Measurements from ENCODE around the gene PPP3CA.
"Not testable (repeated sequence)": the region's sequence is repeated elsewhere in the genome, so short reads cannot be mapped to it uniquely, and the experiment has no call there.

The PPP3CA gene

GRCh38 chr4:101148551-101148950, 198.8 kb downstream of the PPP3CA start:
- no peak for DNase-seq (ENCODE audit: extremely low read depth in 1 of 2, low read depth in 1 of 2)

DNA sequence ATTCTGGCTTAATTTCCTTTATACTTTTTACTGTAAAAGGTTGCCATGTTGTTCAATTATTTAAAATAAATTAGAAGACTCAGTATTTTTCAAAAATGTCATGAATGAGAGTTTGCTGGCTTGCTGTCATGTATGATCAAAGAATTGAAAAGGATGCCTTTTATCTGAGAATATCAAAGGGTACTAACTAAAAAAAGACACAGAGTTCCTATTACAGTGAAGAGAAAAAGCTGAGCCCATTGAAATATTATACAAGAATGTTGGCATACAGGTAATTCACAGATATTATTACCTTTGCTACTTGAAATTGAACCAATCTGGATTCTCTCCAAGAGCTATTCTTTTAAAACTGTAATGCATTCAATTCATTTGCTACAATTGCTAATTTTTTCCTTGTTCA, 200.0 kb downstream of the PPP3CA start:
- DNase-seq (ENCODE audit: extremely low read depth in 1 of 2, low read depth in 1 of 2): no peak

DNA sequence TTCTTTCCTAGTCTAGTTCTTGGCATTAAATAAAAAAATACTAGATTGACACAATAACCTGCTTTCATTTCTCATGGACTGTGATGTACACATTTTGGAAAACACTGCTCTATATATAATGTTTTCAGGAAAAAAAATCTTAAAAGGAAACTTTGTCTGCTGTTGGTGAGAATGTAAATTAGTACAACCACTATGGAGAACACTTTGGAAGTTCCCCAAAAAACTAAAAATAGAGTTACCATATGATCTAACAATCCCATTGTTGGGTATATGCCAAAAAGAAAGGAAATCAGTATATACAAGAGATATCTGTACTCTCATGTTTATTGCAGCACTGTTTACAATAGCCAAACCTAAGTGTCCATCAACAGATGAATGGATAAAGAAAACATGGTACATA, 202.3 kb downstream of the PPP3CA start:
- DNase-seq (ENCODE audit: extremely low read depth in 1 of 2, low read depth in 1 of 2): no peak

DNA sequence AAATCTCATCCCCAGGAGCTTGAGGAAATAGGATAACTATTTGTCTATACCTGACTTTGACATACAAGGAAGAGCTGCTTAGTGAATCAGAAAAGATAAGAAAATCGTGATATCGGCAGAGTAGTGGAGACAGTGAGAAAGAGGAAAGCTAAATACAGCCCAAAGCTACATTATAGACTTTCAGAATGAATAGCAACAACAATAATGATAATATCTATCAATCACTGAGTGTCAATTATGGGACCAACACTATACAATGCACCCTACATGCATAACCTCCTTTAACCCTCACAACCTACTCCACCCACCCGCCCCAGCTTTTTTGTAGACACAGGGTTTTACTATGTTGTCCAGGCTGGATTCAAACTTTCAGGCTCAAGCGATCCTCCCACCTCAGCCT, 205.1 kb downstream of the PPP3CA start:
- no peak for DNase-seq (ENCODE audit: extremely low read depth in 1 of 2, low read depth in 1 of 2)

DNA sequence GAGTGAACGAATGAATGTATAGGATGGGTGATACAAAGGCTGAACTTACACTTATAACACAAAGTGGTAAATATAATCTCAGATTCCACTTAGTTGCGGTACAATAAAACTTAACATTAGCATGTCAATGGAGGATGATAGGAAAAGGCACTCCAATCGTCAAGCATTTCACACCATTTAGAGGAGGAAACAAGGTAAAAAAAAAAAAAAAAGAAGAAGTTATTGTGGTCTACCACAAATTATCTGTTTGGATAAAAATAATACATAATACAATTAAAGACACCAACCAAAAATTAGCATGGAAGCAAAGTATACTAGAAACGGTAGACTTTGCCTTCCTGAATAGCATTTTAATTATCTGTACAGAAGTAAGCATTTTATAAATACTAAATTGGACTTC, 205.5 kb downstream of the PPP3CA start:
- no peak for DNase-seq (ENCODE audit: extremely low read depth in 1 of 2, low read depth in 1 of 2)

DNA sequence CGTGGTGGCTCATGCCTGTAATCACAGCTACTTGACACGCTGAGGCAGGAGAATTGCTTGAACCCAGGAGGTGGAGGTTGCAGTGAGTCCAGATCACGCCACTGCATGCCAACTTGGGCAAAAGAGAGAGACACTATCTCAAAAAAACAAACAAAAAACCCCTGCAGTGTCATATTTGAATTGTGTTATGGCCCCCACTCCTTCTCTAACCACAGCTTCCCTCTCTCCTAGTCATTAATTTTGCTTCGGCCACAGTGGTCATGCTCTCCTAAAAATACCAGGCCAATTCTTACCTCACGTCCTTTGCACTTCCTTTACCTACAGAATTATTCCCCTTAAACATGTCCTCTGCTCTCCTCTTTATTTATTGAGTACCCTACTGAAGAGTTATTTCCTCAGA, 206.1 kb downstream of the PPP3CA start:
- DNase-seq (ENCODE audit: extremely low read depth in 1 of 2, low read depth in 1 of 2): no peak

DNA sequence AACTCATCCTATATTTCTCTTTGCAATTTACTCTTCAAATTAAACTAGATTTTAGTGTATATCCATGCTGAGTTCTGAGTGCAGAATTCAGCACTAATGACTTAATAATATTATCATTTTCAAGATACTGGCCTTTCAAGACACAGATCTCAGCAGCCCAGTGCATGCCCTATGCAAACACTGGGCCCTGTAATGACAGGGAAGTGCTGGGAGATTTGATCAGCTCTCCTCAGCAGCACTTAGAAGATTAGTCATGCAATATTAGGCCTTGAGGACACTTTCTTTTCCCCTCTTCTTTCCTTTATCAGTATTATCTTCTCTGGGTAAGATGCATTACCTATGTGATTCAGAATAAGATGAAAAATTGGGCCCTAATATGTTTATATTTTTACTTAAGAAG, 207.1 kb downstream of the PPP3CA start:
- DNase-seq (ENCODE audit: extremely low read depth in 1 of 2, low read depth in 1 of 2): no peak

DNA sequence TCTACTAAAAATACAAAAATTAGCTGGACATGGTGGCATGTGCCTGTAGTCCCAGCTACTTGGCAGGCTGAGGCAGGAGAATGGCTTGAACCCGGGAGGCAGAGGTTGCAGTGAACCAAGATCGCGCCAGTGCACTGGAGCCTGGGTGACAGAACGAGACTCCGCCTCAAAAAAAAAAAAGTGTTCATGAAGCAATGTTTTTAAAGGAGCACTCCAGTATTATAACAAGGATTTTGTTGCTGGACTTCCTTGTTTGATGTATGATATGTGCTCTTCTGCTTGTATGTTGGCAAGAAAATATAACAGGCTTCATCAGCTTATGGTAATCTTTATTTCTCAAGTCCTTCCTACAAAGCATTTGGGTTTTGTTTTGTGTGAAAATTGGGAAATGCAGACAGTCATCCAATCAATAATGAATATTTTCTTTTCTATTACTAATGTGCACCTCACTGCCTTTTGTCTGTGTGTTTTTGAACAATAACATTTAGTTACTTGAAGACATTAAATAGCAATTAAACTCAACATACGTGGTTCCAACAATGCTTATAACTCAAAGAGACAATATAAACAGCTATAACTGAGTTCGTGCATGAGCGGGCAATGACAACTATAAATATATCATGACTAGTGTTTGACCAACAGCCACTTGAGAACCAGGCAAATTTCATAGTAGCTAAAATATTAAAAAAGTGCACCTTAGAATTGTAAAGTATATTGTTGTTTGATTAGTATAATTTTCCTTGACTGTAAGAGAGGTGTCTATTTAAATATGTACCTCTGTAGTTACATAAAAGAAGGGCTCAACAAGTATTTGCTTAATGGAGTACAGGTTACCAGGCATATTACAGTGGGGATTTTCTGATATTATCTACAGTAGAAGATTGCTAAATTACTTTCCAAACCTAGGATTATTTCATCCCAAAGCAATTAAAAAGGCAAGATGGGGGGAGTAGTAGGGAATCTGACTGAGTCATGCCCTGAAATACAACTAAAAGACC, 210.7 kb downstream of the PPP3CA start:
- no peak for DNase-seq (ENCODE audit: extremely low read depth in 1 of 2, low read depth in 1 of 2)

- no peak for DNase-seq (ENCODE audit: extremely low read depth in 1 of 2, low read depth in 1 of 2)
Measured at GRCh38 chr4:101135371-101136010, 211.8 kb downstream of the PPP3CA start.

DNA sequence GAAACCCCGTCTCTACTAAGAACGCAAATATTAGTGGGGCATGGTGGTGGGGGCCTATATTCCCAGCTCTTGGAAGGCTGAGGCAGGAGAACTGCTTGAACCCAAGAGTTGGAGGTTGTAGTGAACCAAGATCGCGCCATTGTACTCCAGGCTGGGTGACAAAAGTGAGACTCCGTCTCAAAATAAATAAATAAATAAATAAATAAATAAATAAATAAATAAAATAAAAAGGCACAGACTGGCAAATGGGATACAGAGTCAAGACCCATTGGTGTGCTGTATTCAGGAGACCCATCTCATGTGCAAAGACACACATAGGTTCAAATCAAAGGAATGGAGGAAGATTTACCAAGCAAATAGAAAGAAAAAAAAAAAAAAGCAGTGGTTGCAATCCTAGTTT, 216.3 kb downstream of the PPP3CA start:
- DNase-seq (ENCODE audit: extremely low read depth in 1 of 2, low read depth in 1 of 2): not testable (repeated sequence)

DNA sequence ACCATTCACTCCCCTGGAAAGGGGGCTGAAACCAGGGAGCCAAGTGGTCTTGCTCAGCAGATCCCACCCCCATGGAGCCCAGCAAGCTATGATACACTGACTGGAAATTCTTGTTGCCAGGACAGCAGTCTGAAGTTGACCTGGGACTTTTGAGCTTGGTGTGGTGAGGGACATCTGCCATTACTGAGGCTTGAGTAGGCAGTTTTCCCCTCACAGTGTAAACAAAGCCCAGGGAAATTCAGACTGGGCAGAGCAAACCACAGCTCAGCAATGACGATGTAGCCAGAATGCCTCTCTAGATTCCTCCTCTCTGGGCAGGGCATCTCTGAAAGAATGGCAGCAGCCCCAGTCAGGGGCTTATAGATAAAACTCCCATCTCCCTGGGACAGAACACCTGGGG, 218.4 kb downstream of the PPP3CA start:
- not testable (repeated sequence) for DNase-seq (ENCODE audit: extremely low read depth in 1 of 2, low read depth in 1 of 2)

DNA sequence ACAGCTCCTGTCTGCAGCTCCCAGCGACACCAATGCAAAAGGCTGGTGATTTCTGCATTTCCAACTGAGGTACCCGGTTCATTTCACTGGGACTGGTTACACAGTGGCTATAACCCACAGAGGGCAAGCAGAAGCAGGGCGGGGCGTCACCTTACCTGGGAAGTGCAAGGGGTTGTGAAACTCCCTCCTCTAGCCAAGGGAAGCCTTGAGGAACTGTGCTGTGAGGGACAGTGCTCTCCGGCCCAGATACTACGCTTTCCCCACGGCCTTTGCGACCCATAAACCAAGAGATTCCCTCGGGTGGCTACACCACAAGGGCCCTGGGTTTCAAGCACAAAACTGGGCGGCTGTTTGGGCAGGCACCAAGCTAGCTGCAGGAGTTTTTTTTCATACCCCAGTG, 218.9 kb downstream of the PPP3CA start:
- no peak for DNase-seq (ENCODE audit: extremely low read depth in 1 of 2, low read depth in 1 of 2)

GRCh38 chr4:101127176-101127790, 220.0 kb downstream of the PPP3CA start:
- DNase-seq (ENCODE audit: extremely low read depth in 1 of 2, low read depth in 1 of 2): no peak

GRCh38 chr4:101126059-101126458, 221.3 kb downstream of the PPP3CA start:
- no peak for DNase-seq (ENCODE audit: extremely low read depth in 1 of 2, low read depth in 1 of 2)

- no peak for DNase-seq (ENCODE audit: extremely low read depth in 1 of 2, low read depth in 1 of 2)
Measured at GRCh38 chr4:101125045-101125942, 222.0 kb downstream of the PPP3CA start.

GRCh38 chr4:101123231-101123630, 224.1 kb downstream of the PPP3CA start:
- DNase-seq (ENCODE audit: extremely low read depth in 1 of 2, low read depth in 1 of 2): no peak

DNA sequence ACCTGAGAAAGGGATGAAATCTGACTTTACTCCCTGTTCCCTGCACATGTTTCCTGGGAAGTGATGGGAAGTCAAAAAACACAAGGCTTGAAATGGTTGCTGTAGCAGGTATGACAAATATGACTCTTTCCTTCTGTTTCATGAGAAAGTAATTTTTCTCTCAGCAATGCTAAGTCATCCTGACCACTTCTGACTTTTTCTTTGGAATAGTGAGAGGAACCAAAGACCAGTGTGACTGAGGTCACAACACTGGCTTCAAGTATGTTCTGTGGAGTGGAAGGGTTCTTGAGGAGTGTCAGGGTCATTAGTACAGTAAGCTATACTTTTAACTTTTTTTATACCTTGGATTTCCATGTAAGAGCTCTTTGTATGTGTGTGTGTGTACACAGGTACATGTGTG, 225.3 kb downstream of the PPP3CA start:
- no peak for DNase-seq (ENCODE audit: extremely low read depth in 1 of 2, low read depth in 1 of 2)

- DNase-seq (ENCODE audit: extremely low read depth in 1 of 2, low read depth in 1 of 2): no peak
Measured at GRCh38 chr4:101119141-101119540, 228.2 kb downstream of the PPP3CA start.

DNA sequence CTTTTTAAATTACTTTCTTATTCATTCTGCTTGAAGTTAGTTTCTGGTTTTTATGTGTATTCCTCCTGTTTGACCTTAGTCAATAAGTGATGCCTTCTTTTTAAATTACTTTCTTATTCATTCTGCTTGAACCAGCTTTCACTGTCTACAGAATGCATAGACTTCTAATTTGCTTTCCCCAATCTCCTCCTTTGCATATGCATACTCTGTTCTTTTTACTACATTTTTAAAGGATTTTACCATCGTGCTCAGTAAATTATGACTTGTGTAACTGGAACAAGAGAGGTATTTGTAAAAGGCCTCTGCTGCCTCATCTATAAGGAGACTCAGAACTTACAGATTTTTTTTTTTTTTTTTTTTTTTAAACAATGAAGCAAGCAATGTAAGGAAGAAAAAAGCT, 228.7 kb downstream of the PPP3CA start:
- no peak for DNase-seq (ENCODE audit: extremely low read depth in 1 of 2, low read depth in 1 of 2)

- no peak for DNase-seq (ENCODE audit: extremely low read depth in 1 of 2, low read depth in 1 of 2)
Measured at GRCh38 chr4:101115887-101116286, 231.4 kb downstream of the PPP3CA start.

- DNase-seq (ENCODE audit: extremely low read depth in 1 of 2, low read depth in 1 of 2): no peak
Measured at GRCh38 chr4:101114936-101115372, 232.4 kb downstream of the PPP3CA start.
